Peyer's patch (tissue), 4 donors: ENCODE results near the gene CYP2E1. TPM values are rescaled to one million over a fixed set of nuclear protein-coding genes. Genes with fewer than 3 reads are reported as not detected.

Experiments used
- DNase-seq, 3 donors: peaks; one replicate each; pipeline ENCODE4 v3.0.0-alpha.2; 2017 to 2019
- H3K27ac ChIP-seq, 4 donors: fragments of 200-600 bp; sonication (generic); one replicate each; pipeline ENCODE4 v1.5.1; 2016 to 2019
- H3K27me3 ChIP-seq, 2 donors: fragments of 200-600 bp; sonication (generic); one replicate each; pipeline ENCODE4 v1.5.1; 2019
- H3K36me3 ChIP-seq, 3 donors: fragments of 200-600 bp; sonication (generic); one replicate each; pipeline ENCODE4 v1.5.1; 2016 to 2019
- H3K4me1 ChIP-seq, 4 donors: fragments of 200-600 bp; sonication (generic); one replicate each; pipeline ENCODE4 v1.5.1; 2016 to 2019
- H3K4me3 ChIP-seq, 4 donors: fragments of 200-600 bp; sonication (generic); 1 replicate in 3 of 4; 2 replicates in 1 of 4; pipeline ENCODE4 v1.5.1; 2016 to 2019; ENCODE audit warnings: mild to moderate bottlenecking in 1 of 4
- H3K9me3 ChIP-seq, 4 donors: fragments of 200-600 bp; sonication (generic); one replicate each; pipeline ENCODE4 v1.5.1; 2016 to 2019; ENCODE audit warnings: mild to moderate bottlenecking in 1 of 4
- CTCF ChIP-seq, 6 experiments: fragments of 450-650 bp in 4 of 6; fragments of 200-600 bp in 2 of 6; sonication (generic) in 1 of 6; IDR thresholded peaks; one replicate each; pipeline ENCODE4 v1.5.1; 2017 to 2019; ENCODE audit warnings: antibody characterized with exemption in 6 of 6, mild to moderate bottlenecking in 3 of 6, moderate library complexity in 1 of 6
- POLR2A ChIP-seq, 2 donors: fragments of 450-650 bp; IDR thresholded peaks; one replicate each; pipeline ENCODE4 v1.5.1; 2017; ENCODE audit warnings: antibody characterized with exemption in 2 of 2, mild to moderate bottlenecking in 2 of 2, moderate library complexity in 2 of 2
- total RNA-seq, 4 donors: library from RNA; depleted of rRNA; stranded (reverse); fragments of >200 nt; gene quantifications; one replicate each; pipeline ENCODE4 v1.1.0, GENCODE V29; 2016

CYP2E1 gene
- total RNA-seq, 4 donors from 2014 or later = 2.3 to 13.2 (median 5.6) TPM; not detected in 1

DNA sequence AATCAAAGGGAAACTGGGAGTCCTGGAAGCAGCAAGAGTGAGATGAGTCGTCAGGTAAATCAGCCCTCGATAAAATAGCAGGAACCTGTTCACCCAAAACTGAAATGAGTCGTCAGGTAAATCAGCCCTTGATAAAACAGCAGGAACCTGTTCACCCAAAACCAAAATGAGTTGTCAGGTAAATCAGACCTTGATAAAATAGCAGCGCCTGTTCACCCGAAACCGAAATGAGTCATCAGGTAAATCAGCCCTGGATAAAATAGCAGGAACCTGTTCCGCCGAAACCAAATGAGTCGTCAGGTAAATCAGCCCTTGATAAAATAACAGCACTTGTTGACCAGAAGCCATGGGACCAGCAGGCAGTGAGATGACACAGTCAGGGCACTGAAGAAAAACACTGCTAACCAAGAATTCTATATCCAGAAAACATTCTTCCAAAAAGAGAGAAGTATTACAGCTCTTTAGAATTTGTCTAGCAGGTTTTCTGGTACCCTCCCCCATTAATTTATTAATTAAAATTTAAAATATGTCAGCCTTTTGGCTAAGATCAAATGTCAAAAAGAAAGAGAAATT, 3.4 kb upstream of the CYP2E1 start:
- no peak for DNase-seq
- no peak overlapping the region for H3K4me3 ChIP-seq
- H3K9me3 ChIP-seq = peaks cover 0 to 7% (median 0%) of the 10 kb centered on the region in 4 donors
- H3K36me3 ChIP-seq = no peaks in the 10 kb centered on the region
- no peak overlapping the region for H3K27ac ChIP-seq
- TF ChIP-seq CTCF (IDR thresholded peaks at IDR 0.05) = no peak
- TF ChIP-seq POLR2A (IDR thresholded peaks at IDR 0.05) = no peak
- no peaks in the 10 kb centered on the region for H3K27me3 ChIP-seq
- H3K4me1 ChIP-seq = peaks cover 0 to 17% (median 0%) of the 10 kb centered on the region in 4 donors

DNA sequence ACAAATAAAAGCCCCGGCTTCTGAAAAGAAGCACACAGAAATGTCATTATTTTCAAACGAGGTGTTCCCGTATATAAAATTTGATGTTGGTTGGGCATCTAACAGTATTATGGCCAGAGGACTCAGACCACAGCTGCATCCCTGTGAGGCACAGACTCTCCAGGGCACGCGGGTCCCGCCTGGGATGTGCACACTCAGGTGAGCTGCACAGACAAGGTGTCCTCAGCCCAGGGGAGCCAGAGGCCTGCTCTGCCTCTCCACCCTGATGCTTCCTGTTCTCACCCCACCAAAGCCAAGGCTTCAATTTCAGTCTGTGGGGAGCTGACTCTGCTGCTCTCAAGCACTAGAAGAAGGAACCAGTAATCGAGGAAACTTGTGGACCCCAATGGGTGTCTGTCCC, 1.7 kb upstream of the CYP2E1 start:
- no peak for TF ChIP-seq POLR2A (IDR thresholded peaks at IDR 0.05)
- TF ChIP-seq CTCF (IDR thresholded peaks at IDR 0.05) = no peak
- H3K9me3 ChIP-seq = peaks cover 0 to 7% (median 0%) of the 10 kb centered on the region in 4 donors
- no peaks in the 10 kb centered on the region for H3K27me3 ChIP-seq
- DNase-seq = no peak
- no peak overlapping the region for H3K27ac ChIP-seq
- H3K36me3 ChIP-seq = no peaks in the 10 kb centered on the region
- H3K4me1 ChIP-seq = peaks cover 0 to 9% (median 0%) of the 10 kb centered on the region in 4 donors
- no peak overlapping the region for H3K4me3 ChIP-seq

GRCh38 chr10:133527771-133528271, 658 bp downstream of the CYP2E1 start:
- H3K27me3 ChIP-seq = no peaks in the 10 kb centered on the region
- H3K36me3 ChIP-seq = no peaks in the 10 kb centered on the region
- no peak for DNase-seq
- no peak overlapping the region for H3K27ac ChIP-seq
- peak overlapping the region in 1 of 4 donors; percentile 22 for H3K4me3 ChIP-seq
- no peak for TF ChIP-seq CTCF (IDR thresholded peaks at IDR 0.05)
- TF ChIP-seq POLR2A (IDR thresholded peaks at IDR 0.05) = no peak
- H3K4me1 ChIP-seq = peaks cover 0 to 7% (median 0%) of the 10 kb centered on the region in 4 donors
- peaks cover 0 to 7% (median 0%) of the 10 kb centered on the region in 4 donors for H3K9me3 ChIP-seq

DNA sequence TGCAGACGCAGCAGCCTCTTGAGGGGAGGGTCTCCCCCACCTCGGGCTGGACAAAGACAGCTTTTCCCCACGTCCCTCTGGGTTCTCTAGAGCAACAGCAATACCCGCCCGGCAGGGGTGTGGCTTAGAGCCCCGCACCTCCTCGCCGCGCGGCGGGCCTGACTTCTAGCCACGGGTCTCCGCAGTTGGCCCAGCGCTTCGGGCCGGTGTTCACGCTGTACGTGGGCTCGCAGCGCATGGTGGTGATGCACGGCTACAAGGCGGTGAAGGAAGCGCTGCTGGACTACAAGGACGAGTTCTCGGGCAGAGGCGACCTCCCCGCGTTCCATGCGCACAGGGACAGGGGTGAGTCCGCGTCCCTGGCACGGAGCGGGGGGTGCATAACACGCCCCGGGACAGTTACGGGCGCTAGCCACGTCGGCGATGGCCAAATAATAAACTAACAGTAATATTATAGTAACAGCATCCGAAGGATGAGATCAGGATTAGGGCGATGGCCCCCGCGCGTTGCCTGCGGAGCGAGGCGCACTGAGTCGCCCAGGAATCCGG, 1.2 kb downstream of the CYP2E1 start:
- peaks cover 0 to 6% (median 0%) of the 10 kb centered on the region in 4 donors for H3K9me3 ChIP-seq
- no peak for DNase-seq
- no peaks in the 10 kb centered on the region for H3K27me3 ChIP-seq
- H3K4me3 ChIP-seq = peak overlapping the region in 2 of 4 donors; percentile 19 to 22
- TF ChIP-seq CTCF (IDR thresholded peaks at IDR 0.05) = no peak
- no peak for TF ChIP-seq POLR2A (IDR thresholded peaks at IDR 0.05)
- H3K27ac ChIP-seq = no peak overlapping the region
- peaks cover 0 to 7% (median 0%) of the 10 kb centered on the region in 4 donors for H3K4me1 ChIP-seq
- H3K36me3 ChIP-seq = no peaks in the 10 kb centered on the region

GRCh38 chr10:133528845-133529575, 1.8 kb downstream of the CYP2E1 start:
- TF ChIP-seq POLR2A (IDR thresholded peaks at IDR 0.05) (no peak), CTCF (IDR thresholded peaks at IDR 0.05) (no peak)
- H3K9me3 ChIP-seq = no peaks in the 10 kb centered on the region
- no peak for DNase-seq
- H3K27ac ChIP-seq = no peak overlapping the region
- peaks cover 0 to 7% (median 0%) of the 10 kb centered on the region in 4 donors for H3K4me1 ChIP-seq
- H3K4me3 ChIP-seq = peak overlapping the region in 2 of 4 donors; percentile 19 to 22
- no peaks in the 10 kb centered on the region for H3K27me3 ChIP-seq
- H3K36me3 ChIP-seq = no peaks in the 10 kb centered on the region
